H54 (cell line): ENCODE results near the gene OR2L5.

Experiments
- DNase-seq: peaks from one replicate; pipeline ENCODE4 v3.0.0; 2011; ENCODE audit warnings: low spot score, mixed read lengths; ENCODE audit not compliant: insufficient read length
- FAIRE-seq: peaks from 3 replicates; lab custom pipeline; 2011; peaks lifted over from hg19 to GRCh38; lab: Jason Lieb, UNC
- POLR2A ChIP-seq: IDR thresholded peaks from 2 replicates; pipeline ENCODE4 v1.6.1; 2011; ENCODE audit warnings: low read depth, mild to moderate bottlenecking, low read length

The OR2L5 gene

DNA sequence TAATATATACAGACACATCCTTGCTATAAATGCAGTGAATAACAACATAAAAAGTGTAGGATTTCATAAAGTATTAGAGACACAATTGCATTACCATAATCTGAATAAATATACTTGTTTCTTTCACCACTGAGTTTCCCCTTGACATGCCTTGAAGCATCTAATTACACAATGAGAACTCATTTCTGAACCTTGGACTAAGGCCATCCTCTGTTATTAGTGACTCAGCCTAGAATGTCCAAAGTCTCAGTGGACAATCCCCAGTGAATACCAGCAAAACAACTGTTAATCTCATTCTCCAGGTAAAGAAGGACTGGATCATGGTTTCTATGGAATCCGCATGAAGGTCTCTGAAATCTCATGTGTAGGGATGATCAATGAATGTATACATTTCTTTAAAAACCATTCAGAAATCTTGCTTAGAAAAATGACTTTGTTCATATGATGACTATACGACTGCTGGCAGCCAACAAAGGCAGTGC, at the start of gene OR2L5:
Gene OR2L5, plus strand, starts transcription at position 432 of the 482 bp plus-strand sequence. CDS start 8,288 bp downstream, outside the sequence.
- FAIRE-seq: no peak
- no peak for TF ChIP-seq POLR2A
- DNase-seq: no peak

DNA sequence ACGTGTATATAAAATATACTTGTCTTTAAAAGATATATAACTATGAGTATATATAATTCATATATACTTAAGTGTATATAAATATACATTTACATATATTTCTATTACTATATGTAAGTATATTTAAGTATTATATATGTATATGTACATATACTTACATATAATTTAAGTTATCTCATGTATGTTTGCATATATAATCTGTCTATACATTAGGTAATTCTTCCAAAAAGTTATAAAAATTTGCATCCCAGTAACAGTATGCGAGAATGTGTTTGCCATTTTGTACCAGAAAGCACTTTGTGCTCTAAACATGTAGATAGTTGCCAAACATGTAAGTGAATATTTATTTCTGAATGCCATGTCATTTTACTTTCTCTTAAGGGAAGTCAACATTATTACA, 48.5 kb upstream of the OR2L5 start, which contains the start of gene OR2AK2:
Gene OR2AK2, plus strand, starts transcription at position 301 of the 400 bp plus-strand sequence. CDS start 144 bp downstream, outside the sequence.
- no peak for TF ChIP-seq POLR2A
- DNase-seq: no peak
- no peak for FAIRE-seq

- FAIRE-seq (no peak), DNase-seq (no peak)
- no peak for TF ChIP-seq POLR2A
Measured at GRCh38 chr1:247966532-247967204, 46.8 kb upstream of the OR2L5 start.

DNA sequence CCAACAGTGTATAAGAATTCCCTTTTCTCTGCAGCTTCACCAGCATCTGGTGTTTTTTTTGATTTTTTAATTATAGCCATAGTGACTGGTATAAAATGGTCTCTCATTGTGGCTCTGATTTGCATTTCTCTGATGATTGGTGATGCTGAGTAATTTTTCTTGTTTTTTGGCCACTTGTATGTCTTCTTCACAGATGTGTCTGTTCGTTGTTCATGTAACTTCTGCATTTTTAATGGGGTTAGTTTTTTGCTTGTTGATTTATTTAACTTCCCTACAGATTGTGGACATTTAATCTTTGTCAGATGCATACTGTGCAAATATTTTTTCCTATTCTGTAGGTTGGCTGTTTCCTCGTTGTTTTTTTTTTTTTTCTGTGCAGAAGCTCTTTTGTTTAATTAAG, 20.5 kb upstream of the OR2L5 start:
- no peak for TF ChIP-seq POLR2A
- FAIRE-seq: no peak
- DNase-seq: no peak

GRCh38 chr1:247998811-247999210, 14.6 kb upstream of the OR2L5 start:
- FAIRE-seq (no peak), DNase-seq (no peak)
- TF ChIP-seq POLR2A: no peak

DNA sequence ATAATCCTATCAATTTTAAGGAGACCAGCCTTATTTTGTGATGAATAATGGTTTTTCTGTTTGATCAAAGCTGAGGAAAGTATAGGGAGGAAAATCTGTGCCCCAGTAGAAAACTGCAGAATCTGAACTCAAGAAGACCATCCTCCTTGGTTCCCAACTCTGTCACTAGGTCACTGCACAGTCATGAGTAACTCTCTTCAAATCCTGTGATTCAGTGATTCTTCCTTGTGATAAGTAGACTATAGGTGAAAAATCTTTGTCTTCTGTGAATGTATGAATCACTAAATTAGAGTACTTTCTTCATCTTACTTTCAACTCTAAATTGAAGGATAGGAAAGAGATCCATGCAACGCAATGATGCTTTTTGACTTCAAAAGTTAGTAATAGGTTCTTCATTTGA, 13.3 kb upstream of the OR2L5 start:
- DNase-seq: no peak
- no peak for TF ChIP-seq POLR2A
- FAIRE-seq: no peak

DNA sequence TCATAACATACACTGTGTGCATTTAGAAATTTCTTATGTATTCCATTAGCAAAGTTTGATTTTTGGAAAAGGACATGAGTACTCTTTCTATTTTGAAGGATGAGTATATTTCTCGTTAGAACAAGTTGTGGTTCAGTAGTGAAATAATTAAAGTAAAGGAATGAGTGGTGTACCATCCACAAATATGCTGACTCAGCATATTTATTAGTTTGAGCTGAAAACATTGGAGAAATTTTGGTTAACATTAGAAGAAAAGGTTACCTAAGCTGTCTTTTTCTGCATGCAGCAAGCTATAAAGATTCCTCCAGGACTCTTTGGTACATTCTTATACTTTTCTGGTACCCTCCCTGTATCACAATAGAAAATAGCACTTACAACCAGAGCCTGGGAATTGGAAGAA, 5.7 kb upstream of the OR2L5 start:
- FAIRE-seq: no peak
- no peak for DNase-seq
- TF ChIP-seq POLR2A: no peak

DNA sequence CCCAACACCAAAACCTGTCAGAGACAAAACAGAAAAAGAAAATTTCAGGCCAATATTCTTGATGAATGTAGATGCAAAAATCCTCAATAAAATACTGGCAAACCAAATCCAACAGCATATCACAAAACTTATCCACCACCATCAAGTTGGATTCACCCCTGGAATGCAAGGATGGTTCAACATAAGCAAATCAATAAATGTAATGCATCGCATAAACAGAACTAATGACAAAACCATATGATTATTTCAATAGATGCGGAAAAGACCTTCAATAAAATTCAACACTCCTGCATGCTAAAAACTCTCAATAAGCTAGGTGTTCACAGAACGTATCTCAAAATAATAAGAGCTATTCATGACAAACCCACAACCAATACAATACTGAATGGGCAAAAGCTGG, 3.8 kb upstream of the OR2L5 start:
- DNase-seq (no peak), FAIRE-seq (no peak)
- TF ChIP-seq POLR2A: no peak

DNA sequence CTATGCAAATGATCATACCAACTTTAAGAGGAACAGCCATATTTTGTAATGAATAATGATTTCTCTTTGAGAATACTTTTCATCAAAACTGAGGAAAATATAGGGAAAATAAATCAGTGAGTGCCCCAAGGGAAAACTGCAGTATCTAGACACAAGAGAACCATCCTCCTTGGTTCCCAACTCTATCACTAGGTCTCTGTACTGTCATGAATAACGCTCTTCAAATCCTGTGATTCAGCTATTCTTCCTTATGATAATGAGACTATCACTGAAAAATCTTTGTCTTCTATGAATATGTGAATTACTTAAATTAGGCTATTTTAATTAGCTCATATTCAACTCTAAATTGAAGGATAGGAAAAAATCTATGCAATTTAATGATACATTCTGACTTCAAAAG, 2.3 kb downstream of the OR2L5 start:
- no peak for TF ChIP-seq POLR2A
- FAIRE-seq (no peak), DNase-seq (no peak)

- DNase-seq (no peak), FAIRE-seq (no peak)
- TF ChIP-seq POLR2A: no peak
Measured at GRCh38 chr1:248029770-248030169, 16.3 kb downstream of the OR2L5 start, which contains the start of gene OR2L2. Gene OR2L2, plus strand, starts transcription at chr1:248030070. Its CDS starts 8,198 bp downstream, at chr1:248038268.

DNA sequence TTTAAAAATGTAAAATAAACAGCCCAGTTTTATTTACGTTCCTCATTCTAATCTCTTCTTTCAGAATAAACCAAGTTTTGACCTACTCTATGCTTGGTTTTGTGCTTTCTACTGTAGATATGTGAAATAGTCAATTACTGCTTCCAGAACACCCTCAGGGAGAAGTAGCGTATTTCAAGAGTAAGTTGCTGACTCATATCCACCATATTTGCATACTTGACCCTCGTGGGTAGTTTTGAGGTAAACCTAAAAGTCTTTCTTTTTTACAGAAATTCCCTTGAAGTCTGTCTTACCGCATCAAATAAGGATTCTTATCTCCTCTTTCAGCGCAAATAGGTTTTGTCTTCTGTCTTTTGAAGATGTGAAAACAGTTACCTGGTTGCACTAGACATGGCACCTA, 31.7 kb downstream of the OR2L5 start:
- TF ChIP-seq POLR2A: no peak
- DNase-seq (no peak), FAIRE-seq (no peak)

- no peak for FAIRE-seq
- TF ChIP-seq POLR2A: no peak
- DNase-seq: no peak
Measured at GRCh38 chr1:248046536-248046935, 33.1 kb downstream of the OR2L5 start, which contains the start of gene OR2L3. Gene OR2L3, plus strand, starts transcription at chr1:248046836. Its CDS starts 13,846 bp downstream, at chr1:248060682.

- FAIRE-seq: no peak
- DNase-seq: no peak
- no peak for TF ChIP-seq POLR2A
Measured at GRCh38 chr1:248047008-248047407, 33.5 kb downstream of the OR2L5 start.

- TF ChIP-seq POLR2A: no peak
Measured at GRCh38 chr1:248054671-248055070, 41.2 kb downstream of the OR2L5 start.

DNA sequence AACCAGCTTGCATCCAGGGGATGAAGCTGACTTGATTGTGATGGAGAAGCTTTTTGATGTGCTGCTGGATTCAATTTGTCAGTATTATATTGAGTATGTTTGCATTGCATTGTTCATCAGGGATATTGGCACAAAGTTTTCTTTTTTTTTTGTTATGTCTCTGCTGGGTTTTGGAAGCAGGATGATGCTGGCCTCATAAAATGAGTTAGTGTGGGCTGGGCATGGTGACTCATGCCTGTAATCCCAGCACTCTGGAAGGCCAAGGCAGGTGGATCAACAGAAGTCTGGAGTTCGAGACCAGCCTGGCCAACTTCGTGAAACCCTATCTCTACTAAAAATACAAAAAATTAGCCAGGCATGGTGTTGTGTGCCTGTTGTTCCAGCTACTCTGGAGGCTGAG, 41.8 kb downstream of the OR2L5 start:
- DNase-seq: no peak
- no peak for TF ChIP-seq POLR2A
- FAIRE-seq: no peak

More at GRCh38 chr1:248054671-248055070, 41.2 kb downstream of the OR2L5 start:
- no peak for FAIRE-seq
- DNase-seq: no peak
